Fibroblast of pulmonary artery (primary cell): ENCODE data around the gene SLC9A4.

Source experiments
- DNase-seq: peaks from one replicate; pipeline ENCODE4 v3.0.0-alpha.2; 2010; ENCODE audit warnings: low read depth
- H3K4me3 ChIP-seq: replicated peaks from 2 replicates; pipeline ENCODE4 v1.5.1; 2011; ENCODE audit warnings: low read depth, mild to moderate bottlenecking, control low read depth, low read length, moderate library complexity
- CTCF ChIP-seq: IDR thresholded peaks from 2 replicates; pipeline ENCODE4 v1.5.1; 2011; ENCODE audit warnings: mild to moderate bottlenecking, control low read depth, low read length, inconsistent platforms; ENCODE audit errors: missing control alignments

The SLC9A4 gene

GRCh38 chr2:102515851-102516250 lies 42.8 kb downstream of the SLC9A4 start:
- TF ChIP-seq CTCF: no peak
- no peak for DNase-seq
- H3K4me3 ChIP-seq: no peak overlapping the region

GRCh38 chr2:102518170-102518569 lies 45.1 kb downstream of the SLC9A4 start:
- no peak for TF ChIP-seq CTCF
- H3K4me3 ChIP-seq: no peak overlapping the region
- no peak for DNase-seq

- DNase-seq: peak; percentile 40
- TF ChIP-seq CTCF: peak; percentile 59
- no peak overlapping the region for H3K4me3 ChIP-seq
Measured at GRCh38 chr2:102520009-102520408, 47.0 kb downstream of the SLC9A4 start.

GRCh38 chr2:102520801-102521200 lies 47.8 kb downstream of the SLC9A4 start:
- TF ChIP-seq CTCF: no peak
- DNase-seq: peak; percentile 5
- no peak overlapping the region for H3K4me3 ChIP-seq

GRCh38 chr2:102522162-102522561 lies 49.1 kb downstream of the SLC9A4 start:
- no peak overlapping the region for H3K4me3 ChIP-seq
- DNase-seq: no peak
- TF ChIP-seq CTCF: no peak

GRCh38 chr2:102522890-102523289 lies 49.9 kb downstream of the SLC9A4 start:
- TF ChIP-seq CTCF: no peak
- no peak overlapping the region for H3K4me3 ChIP-seq
- no peak for DNase-seq

GRCh38 chr2:102523651-102524050 lies 50.6 kb downstream of the SLC9A4 start:
- no peak for TF ChIP-seq CTCF
- DNase-seq: no peak
- no peak overlapping the region for H3K4me3 ChIP-seq
